ENCODE data around the gene TMEM134.

Gene TMEM134

GRCh38 chr11:67455054-67455453 lies 14.0 kb downstream of the TMEM134 start, which contains the start of gene CABP4:
CABP4 (plus strand) TSS chr11:67455354; CDS start chr11:67455424, 70 bp downstream.
- DNase-seq = no peak

DNA sequence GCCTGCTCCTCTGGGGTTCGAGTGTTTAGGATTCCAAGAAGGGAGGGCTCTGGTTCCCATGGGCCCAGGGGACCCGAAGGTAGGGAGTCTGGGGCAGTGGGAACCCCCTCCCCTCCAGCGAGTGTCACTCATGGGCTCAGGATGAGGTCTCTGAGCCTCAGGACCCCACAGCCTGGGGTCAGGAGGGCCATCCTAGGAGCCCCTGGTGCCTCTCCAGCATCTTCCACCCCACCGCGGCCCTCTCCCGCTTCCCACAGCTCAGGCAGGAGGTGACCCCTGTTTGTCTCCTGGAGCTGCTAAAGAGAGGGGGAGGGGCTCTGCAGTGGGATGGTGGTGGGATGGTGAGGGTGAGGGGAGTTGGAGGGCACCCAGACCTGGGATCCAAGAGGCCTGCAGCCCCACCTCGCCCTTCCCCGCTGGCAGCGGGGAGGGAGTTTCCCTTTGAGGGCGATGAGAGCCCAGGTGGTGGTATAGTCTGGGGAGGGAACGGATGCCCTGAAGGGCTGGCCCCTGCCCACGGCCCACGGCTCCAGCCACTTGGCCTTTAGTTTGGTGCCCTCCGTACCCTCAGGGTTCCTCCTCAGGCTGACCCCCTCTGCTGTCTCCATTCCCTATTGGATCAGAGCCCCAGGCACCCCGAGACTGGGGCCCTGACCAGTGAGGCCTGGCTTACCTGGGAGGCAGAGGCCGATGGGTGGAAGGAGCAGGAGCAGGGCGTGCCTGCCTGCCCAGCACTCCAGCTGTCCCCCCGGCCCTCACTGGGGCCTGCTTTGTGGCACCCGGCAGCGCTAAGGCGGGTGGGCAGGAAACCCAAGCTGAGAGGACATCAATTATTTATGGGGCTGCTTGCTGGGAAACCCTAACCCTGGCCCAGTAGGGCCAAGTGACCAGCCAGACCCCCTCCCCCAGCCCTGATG lies 15.0 kb downstream of the TMEM134 start:
- DNase-seq = no peak

- no peak for DNase-seq
Measured at GRCh38 chr11:67452141-67452952, 16.7 kb downstream of the TMEM134 start, which contains the start of gene GPR152. GPR152 (minus strand) TSS chr11:67452729; CDS start chr11:67452724, 5 bp downstream.

DNA sequence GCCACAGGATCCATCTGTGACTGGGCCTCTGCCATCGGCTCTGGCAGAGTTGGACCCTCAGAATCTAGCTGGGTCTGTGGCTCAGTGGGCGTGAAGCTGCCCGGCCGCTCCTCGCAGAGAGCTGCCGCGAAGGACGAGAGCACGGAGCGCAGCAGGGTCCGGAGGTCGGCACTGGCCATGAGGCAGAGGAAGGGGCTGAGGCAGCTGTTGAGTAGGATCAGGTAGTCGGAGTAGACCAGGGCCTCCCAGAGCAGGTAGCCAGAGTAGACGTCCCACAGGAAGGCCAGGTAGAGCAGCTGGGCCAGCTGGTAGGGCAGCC lies 17.4 kb downstream of the TMEM134 start:
- DNase-seq = no peak

DNA sequence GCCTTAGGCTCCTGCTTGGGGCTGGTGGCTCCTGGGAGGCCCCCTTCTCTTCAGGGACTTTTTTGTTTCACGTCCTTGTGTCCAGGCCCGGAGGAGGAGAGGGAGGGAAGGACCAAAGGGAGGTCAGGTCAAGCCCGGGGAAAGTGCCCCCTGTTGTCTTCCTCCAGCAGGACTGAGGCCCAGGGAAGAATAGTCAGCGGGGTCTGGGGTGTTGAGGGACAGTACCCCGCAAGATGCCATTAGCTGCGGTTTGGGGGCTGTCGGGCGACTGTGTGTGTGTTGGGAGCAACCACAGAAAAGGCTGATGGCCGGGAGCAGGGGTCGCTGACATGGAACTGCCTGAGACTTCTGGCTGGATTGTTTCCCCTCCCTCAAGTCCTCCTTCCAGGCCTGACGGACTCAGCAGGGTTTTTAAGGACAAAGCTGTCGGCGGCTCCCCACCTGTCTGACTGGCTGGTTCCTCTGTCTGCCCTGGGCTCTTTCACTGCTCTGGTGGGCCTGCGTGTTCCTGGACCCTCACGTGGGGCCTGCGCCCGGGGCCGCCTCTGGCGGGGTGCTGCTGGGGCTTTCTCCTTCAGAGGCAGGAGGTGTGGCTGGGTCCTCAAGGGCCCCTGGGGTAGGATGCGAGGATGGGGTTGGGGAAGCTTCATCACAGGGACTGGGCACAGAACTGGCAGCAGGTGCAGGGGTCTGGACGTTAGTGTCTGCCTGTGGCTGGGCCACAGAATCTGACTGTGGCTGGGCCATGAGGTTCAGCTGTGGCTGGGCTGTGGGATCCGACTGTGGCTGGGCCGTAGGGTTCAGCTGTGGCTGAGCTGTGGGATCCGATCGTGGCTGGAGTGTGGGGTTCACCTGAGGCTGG lies 18.0 kb downstream of the TMEM134 start:
- DNase-seq = no peak

DNA sequence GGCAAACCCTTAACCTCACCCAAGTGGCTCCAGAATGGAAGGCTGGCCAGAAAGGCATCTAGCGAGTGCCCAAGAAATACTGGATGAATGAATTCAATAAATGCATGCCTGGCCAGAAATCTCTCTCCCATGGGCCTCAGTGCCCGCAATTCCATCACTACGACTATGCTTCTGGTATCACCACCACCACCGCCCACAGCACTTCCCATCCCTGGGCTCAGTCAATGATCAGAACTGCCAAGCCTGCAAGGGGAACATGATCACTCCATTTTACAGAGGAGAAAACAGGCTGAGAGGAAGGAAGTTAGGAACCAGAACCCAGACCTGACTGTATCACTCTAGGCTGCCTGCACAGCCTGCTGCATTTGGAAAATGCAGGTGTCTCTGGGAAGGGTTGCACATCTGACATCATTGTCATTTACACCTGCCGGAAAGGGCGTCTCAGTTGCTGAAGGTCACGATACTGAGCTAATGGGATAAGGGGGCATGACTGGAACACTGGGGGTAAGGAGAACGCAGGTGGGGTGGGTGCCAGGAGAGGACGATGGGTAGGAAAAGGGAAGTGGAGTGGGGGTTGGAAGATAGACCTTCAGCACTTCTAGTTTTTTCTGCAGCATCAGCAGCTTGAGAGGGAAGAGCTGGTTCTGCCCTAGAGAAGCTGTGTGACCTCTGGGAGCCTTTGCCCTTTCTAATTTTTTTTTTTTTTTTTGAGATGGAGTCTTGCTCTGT lies 19.8 kb downstream of the TMEM134 start:
- DNase-seq = no peak

DNA sequence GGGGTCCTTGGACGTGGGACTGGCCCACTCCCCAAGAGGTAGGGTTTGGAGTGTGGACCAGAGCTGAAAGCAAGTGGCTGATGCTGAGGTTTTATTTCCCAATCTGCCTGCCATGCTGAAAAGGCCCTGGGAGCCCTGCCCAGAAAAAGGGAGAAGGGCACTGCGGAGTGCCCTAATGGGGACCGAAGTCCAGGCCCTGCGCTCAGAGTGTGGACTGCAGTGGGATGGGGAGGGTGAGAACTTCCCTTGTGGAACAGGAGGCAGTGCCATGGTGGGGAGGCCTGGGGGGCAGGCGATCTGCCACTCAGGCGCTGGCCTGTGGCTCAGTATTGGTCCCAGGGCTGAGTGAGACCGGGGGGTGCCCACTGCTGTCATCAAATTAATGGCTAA lies 20.8 kb downstream of the TMEM134 start:
- no peak for DNase-seq

DNA sequence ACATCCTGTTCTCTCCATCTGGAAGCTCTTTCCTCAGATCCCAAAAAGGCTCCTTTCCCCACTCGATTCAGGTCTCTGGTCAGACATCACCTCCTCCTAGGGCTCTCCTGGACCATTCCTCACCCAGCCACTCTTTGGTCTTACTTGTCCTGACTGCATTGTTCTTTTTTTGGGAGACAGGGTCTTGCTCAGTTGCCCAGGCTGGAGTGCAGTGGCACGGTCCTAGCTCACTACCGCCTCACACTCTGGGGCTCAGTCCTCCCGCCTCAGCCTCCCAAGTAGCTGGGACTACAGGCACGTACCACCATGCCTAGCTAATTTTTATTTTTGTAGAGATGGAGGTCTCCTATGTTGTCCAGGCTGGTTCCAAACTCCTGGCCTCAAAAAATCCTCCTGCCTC lies 23.5 kb downstream of the TMEM134 start:
- DNase-seq = no peak

GRCh38 chr11:67442504-67443404 lies 26.3 kb downstream of the TMEM134 start:
- DNase-seq = no peak

GRCh38 chr11:67441731-67442351 lies 27.2 kb downstream of the TMEM134 start:
- no peak for DNase-seq

- DNase-seq = no peak
Measured at GRCh38 chr11:67441098-67441563, 27.9 kb downstream of the TMEM134 start.

DNA sequence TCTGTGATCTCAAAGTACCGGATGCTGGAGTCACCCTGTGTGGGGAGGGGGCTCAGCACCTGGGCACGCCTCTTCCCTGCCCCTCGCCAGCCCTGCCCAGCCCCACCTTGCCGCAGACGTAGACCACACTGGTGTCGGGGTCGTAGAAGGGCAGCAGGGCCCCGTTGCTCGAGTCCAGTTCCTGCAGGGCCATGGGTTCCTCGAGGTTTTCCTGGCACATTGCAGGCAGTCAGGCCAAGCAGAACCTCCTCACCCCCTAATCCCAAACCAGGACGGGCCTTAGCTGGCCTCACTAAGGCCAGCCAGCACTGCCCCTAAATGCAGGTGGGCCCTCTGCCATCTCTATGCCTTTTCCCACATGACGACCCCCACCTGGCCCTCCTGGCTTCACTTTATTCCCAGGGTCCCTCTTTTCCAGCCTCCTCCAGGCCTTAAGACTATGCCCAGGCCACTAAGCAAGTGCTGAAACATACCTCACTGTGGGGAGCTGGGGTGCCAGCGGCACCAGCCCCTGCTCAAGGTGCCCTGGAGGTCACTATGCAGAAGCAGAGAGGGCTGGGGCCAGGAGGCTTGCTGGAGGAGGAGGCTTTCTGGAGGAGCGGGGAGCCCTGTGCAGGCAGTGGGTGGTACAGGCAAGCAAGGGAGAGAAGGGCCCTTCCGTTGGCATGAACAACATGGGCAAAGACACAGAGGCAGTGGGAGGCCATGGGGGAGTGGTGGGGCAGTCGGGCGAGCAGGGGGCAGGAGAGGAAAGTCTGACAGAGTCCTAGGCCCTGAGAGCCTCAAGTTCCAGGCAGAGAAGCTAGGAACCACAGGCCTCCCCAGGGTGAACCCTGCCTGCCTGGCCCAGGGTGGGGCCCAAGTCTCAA lies 28.6 kb downstream of the TMEM134 start:
- DNase-seq = no peak

DNA sequence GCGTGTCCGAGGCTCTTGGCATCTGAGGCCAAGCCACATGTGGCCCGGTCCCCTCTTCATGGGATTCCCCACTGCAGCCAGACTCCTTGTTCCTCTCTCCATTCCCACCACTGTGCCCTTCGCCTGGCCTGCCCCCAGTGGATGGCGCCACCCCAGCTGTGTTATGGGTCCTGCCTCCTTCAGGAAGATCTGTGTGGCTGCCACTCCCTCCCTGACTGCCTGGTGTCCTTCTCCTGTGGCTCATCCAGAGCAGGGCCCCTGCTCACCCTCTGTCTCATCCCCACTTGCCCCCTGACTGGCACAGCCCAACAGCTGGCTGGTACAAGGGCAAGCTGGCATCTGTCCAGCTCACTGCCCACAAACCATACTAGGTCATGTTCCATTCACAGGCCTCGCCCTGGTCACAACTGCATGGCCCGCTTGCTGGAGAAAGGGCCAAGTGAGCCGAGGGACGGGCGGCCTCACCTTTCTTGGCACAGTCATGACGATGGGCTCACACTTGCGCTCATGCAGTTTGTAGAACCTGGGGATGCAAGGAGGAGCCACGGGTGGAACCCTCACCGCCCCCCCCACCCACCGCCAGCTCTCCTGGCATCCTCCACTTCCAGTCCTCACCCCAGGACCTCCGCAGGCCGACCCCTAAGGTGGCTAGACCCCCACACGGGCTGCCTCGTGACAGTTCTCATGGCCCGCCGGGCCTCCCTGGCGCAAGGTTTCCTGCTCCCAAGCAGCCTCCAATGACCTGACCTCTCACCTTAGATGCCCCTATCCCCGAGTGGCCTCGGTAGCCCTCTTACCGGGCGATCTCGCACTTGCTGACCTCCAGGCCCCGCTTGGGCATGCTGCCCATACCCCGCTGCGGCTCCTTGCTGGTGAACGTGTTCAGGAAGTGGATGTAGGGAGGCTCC lies 29.5 kb downstream of the TMEM134 start:
- no peak for DNase-seq

DNA sequence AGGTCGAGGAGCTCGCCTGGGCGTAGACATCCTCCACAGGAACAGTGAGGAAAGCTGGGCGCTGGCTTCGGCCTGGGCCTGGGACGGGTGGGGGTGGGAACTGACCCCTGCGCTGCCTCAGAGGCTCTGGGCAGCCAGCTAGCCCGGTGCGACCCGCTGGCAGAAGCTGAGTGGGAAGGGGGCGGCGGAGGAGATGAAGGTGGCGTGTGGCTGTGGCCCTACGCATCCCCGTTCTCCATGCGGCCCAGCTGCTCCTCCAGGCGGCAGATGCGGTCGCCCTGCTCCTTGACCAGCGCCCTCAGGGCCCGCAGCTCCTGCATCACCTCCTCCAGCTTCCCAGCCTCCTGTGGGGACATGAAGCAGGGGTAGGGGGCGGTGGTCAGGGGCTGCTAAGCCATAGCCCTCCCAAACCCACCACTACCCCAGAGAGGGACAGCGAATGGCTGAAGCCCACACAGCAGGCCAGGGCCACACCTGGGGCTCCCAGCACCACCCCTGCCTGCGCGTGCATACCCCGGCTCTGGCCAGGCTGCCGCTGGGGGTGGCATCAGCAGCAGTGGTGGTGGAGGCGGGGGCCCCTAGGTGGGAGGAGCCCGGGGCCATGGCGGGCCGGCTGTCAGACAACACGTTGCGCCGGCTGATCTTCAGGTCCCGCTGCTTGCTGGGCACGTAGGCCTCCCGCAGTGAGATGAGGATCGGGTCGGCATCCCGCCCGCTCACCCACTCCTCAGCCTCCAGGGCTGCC lies 30.7 kb downstream of the TMEM134 start:
- peak; percentile 66 for DNase-seq

GRCh38 chr11:67437809-67438157 lies 31.3 kb downstream of the TMEM134 start:
- no peak for DNase-seq

- DNase-seq = peak; percentile 72
Measured at GRCh38 chr11:67437082-67437808, 31.8 kb downstream of the TMEM134 start, which contains the start of gene PTPRCAP. PTPRCAP (minus strand) TSS chr11:67437682; CDS start chr11:67437619, 63 bp downstream.

All from activated gamma-delta T cell (primary cell).